HepG2 (cell line): ENCODE data around the gene FAM111B. TPM values are rescaled to one million over a fixed set of nuclear protein-coding genes. Genes with fewer than 3 reads are reported as not detected.

Source experiments
- ADNP ChIP-seq: sonication (generic); formaldehyde crosslinking; IDR thresholded peaks from 2 replicates; pipeline ENCODE4 v1.4.0; 2020; ENCODE audit warnings: missing genetic modification reagents
- CHCHD3 ChIP-seq: sonication (generic); formaldehyde crosslinking; IDR thresholded peaks from 2 replicates; pipeline ENCODE4 v1.8.0; 2022; ENCODE audit warnings: mild to moderate bottlenecking, missing genetic modification reagents, moderate library complexity
- ERF ChIP-seq: IDR thresholded peaks from 2 replicates; pipeline ENCODE4 v1.6.1; 2018; ENCODE audit warnings: missing biosample characterization, missing genetic modification reagents
- GTF2F1 ChIP-seq: fragments of 150-350 bp; IDR thresholded peaks from 2 replicates; pipeline ENCODE4 v1.6.1; 2014; ENCODE audit warnings: low read length
- MED13 ChIP-seq: sonication (generic); formaldehyde crosslinking; IDR thresholded peaks from 2 replicates; pipeline ENCODE4 v1.5.0; 2020; ENCODE audit warnings: missing genetic modification reagents
- MEIS2 ChIP-seq: sonication (generic); formaldehyde crosslinking; IDR thresholded peaks from 2 replicates; pipeline ENCODE4 v1.9.0; 2021; ENCODE audit warnings: mild to moderate bottlenecking, missing genetic modification reagents
- NR2C2 ChIP-seq: sonication (generic); formaldehyde crosslinking; IDR thresholded peaks from 2 replicates; pipeline ENCODE4 v1.4.0; 2020; ENCODE audit warnings: missing genetic modification reagents, mild to moderate bottlenecking, moderate library complexity, borderline replicate concordance
- PLRG1 ChIP-seq: fragments of 450-650 bp; conservative IDR thresholded peaks from 2 replicates; pipeline ENCODE4 v1.6.1; 2016
- PPARG ChIP-seq: conservative IDR thresholded peaks from 2 replicates; pipeline ENCODE4 v1.6.1; 2016; ENCODE audit warnings: missing biosample characterization, missing genetic modification reagents
- RARA ChIP-seq: IDR thresholded peaks from 2 replicates; pipeline ENCODE4 v1.6.1; 2016; ENCODE audit warnings: missing genetic modification reagents, missing compliant biosample characterization
- RFX5 ChIP-seq: IDR thresholded peaks from 2 replicates; pipeline ENCODE4 v1.6.1; 2011; ENCODE audit warnings: low read depth, low read length, improper control_type of control experiment
- SAFB2 ChIP-seq: sonication (generic); formaldehyde crosslinking; IDR thresholded peaks from 2 replicates; pipeline ENCODE4 v1.5.1; 2020; ENCODE audit warnings: missing genetic modification reagents, low read depth, mild to moderate bottlenecking, borderline replicate concordance
- SIN3B ChIP-seq: fragments of 150-350 bp; IDR thresholded peaks from 2 replicates; pipeline ENCODE4 v1.6.1; 2014; ENCODE audit warnings: low read length
- ZBTB3 ChIP-seq: sonication (generic); formaldehyde crosslinking; IDR thresholded peaks from 2 replicates; pipeline ENCODE4 v1.4.0; 2020; ENCODE audit warnings: low read depth, mild to moderate bottlenecking, moderate library complexity, missing genetic modification reagents, borderline replicate concordance
- ZNF20 ChIP-seq: sonication (generic); formaldehyde crosslinking; IDR thresholded peaks from 2 replicates; pipeline ENCODE4 v1.4.0; 2020; ENCODE audit warnings: mild to moderate bottlenecking, moderate library complexity, missing genetic modification reagents
- polyA plus RNA-seq, 8 experiments: library from polyadenylated mRNA; depleted of rRNA in 3 of 8; stranded (reverse) in 7 of 8; unstranded in 1 of 8; fragments of >200 nt; fragmentation: Illumina TruSeq in 4 of 8; extraction: Trizol in 4 of 8; gene quantifications; 2 replicates each; pipeline versions ENCODE4 v1.2.1 to v1.2.3, GENCODE V29; 2011 to 2016; ENCODE audit warnings: low read depth in 4 of 8, missing spikeins in 1 of 8, mixed read lengths in 1 of 8; ENCODE audit not compliant: insufficient read depth in 1 of 8
- total RNA-seq, 5 experiments: library from RNA; depleted of rRNA; stranded (reverse); fragments of >200 nt; fragmentation: Illumina TruSeq; extraction: Trizol; gene quantifications; 2 replicates each; pipeline ENCODE4 v1.2.3, GENCODE V29; 2016; ENCODE audit warnings: low read depth in 1 of 5
- TF ChIP-seq, protein P1 (sequence below): sonication (generic); formaldehyde crosslinking; IDR thresholded peaks from 2 replicates; pipeline ENCODE4 v1.9.0; 2021; ENCODE audit warnings: missing genetic modification reagents, borderline replicate concordance
- TF ChIP-seq, protein P2 (sequence below): IDR thresholded peaks from 2 replicates; pipeline ENCODE4 v1.6.1; 2016; ENCODE audit warnings: mild to moderate bottlenecking
- TF ChIP-seq, protein P3 (sequence below): sonication (generic); formaldehyde crosslinking; IDR thresholded peaks from 2 replicates; pipeline ENCODE4 v1.4.0; 2020; ENCODE audit warnings: missing genetic modification reagents
- TF ChIP-seq, protein P4 (sequence below), 2 experiments: fragments of 450-650 bp in 1 of 2; sonication (generic) in 1 of 2; formaldehyde crosslinking; IDR thresholded peaks; 2 replicates each; pipeline versions ENCODE4 v1.5.0 to v1.8.0; 2020 to 2022; ENCODE audit warnings: mild to moderate bottlenecking in 1 of 2, missing genetic modification reagents in 1 of 2
- TF ChIP-seq, protein P5 (sequence below): conservative IDR thresholded peaks from 2 replicates; pipeline ENCODE4 v1.6.1; 2018; ENCODE audit warnings: missing genetic modification reagents

The FAM111B gene
- total and polyA plus RNA-seq, 2 of the 13 experiments (the other 11 are each of a cell fraction or from before 2014, with no cell fraction given), result 1.6 to 28.2 TPM

DNA sequence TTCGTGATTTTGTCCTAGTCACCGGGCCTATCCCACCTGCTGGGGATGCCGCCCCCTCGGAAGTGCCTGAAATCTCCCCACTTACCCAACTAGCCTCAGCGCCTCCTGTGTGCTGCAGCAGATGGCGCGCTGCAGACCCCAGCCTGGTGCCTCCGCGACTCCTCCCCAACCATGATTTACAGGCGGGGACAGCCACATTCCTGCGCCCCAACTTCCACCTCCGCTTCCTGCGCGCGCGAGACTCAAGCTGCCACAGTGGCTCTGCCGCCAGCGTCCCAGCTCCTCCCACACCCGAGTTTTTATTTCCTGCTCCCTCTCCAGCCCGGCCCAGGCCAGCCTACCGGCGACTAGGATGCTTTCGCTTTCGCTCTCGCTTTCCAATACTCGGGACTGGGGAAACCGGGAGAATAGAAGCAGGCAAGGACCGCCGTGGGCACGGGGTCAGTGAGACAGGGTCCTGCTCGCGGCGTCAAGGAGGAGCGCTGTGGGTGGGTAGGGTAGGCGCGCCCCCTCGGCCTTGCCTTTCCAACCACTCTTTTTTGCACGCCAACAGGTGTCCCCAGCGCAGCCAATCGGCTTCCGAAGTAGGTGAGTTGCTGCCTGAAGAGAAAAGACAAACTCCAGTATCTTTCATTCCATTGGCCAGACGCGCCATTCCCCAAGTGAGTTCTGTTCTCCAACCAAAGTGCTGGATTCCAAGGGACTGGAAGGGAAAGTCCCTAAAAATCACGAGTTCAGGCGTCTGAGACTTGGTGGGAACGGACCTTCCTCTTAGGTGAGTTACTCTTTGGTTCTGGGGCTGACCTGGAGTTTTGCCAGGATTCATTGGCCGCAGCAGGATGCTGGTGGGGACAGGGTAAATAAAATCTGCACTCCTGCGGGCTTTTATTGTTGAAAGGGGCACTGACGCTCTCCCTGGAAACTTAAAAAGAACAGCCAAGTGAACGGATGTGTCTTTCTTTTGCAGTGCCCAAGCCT lies 35.8 kb downstream of the FAM111B start, which contains the start of gene FAM111A (continued):
- TF ChIP-seq RARA, result no peak
- no peak for TF ChIP-seq SAFB2 (CRISPR knock-in tag)
- TF ChIP-seq, protein P1, sequence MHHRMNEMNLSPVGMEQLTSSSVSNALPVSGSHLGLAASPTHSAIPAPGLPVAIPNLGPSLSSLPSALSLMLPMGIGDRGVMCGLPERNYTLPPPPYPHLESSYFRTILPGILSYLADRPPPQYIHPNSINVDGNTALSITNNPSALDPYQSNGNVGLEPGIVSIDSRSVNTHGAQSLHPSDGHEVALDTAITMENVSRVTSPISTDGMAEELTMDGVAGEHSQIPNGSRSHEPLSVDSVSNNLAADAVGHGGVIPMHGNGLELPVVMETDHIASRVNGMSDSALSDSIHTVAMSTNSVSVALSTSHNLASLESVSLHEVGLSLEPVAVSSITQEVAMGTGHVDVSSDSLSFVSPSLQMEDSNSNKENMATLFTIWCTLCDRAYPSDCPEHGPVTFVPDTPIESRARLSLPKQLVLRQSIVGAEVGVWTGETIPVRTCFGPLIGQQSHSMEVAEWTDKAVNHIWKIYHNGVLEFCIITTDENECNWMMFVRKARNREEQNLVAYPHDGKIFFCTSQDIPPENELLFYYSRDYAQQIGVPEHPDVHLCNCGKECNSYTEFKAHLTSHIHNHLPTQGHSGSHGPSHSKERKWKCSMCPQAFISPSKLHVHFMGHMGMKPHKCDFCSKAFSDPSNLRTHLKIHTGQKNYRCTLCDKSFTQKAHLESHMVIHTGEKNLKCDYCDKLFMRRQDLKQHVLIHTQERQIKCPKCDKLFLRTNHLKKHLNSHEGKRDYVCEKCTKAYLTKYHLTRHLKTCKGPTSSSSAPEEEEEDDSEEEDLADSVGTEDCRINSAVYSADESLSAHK (CRISPR knock-in tag), result no peak
- TF ChIP-seq, protein P2, sequence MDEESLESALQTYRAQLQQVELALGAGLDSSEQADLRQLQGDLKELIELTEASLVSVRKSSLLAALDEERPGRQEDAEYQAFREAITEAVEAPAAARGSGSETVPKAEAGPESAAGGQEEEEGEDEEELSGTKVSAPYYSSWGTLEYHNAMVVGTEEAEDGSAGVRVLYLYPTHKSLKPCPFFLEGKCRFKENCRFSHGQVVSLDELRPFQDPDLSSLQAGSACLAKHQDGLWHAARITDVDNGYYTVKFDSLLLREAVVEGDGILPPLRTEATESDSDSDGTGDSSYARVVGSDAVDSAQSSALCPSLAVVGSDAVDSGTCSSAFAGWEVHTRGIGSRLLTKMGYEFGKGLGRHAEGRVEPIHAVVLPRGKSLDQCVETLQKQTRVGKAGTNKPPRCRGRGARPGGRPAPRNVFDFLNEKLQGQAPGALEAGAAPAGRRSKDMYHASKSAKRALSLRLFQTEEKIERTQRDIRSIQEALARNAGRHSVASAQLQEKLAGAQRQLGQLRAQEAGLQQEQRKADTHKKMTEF, result peak; percentile 65
- TF ChIP-seq MED13, result no peak
- TF ChIP-seq GTF2F1, result no peak
- TF ChIP-seq, protein P3, sequence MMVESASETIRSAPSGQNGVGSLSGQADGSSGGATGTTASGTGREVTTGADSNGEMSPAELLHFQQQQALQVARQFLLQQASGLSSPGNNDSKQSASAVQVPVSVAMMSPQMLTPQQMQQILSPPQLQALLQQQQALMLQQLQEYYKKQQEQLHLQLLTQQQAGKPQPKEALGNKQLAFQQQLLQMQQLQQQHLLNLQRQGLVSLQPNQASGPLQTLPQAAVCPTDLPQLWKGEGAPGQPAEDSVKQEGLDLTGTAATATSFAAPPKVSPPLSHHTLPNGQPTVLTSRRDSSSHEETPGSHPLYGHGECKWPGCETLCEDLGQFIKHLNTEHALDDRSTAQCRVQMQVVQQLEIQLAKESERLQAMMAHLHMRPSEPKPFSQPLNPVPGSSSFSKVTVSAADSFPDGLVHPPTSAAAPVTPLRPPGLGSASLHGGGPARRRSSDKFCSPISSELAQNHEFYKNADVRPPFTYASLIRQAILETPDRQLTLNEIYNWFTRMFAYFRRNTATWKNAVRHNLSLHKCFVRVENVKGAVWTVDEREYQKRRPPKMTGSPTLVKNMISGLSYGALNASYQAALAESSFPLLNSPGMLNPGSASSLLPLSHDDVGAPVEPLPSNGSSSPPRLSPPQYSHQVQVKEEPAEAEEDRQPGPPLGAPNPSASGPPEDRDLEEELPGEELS, result peak; percentile 30; the same call in 1 of the 2 replicates
- no peak for TF ChIP-seq SIN3B
- 0 out of 2 replicates have a peak, but pooled peaks have one; percentile 14 for TF ChIP-seq PPARG (CRISPR knock-in tag)
- TF ChIP-seq ERF (CRISPR knock-in tag), result 0 out of 2 replicates have a peak, but pooled peaks have one; percentile 12
- no peak for TF ChIP-seq ADNP (CRISPR knock-in tag)
- TF ChIP-seq, protein P4, sequence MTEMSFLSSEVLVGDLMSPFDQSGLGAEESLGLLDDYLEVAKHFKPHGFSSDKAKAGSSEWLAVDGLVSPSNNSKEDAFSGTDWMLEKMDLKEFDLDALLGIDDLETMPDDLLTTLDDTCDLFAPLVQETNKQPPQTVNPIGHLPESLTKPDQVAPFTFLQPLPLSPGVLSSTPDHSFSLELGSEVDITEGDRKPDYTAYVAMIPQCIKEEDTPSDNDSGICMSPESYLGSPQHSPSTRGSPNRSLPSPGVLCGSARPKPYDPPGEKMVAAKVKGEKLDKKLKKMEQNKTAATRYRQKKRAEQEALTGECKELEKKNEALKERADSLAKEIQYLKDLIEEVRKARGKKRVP (CRISPR knock-in tag; IDR thresholded peaks at IDR 0.05), result 0 out of 4 replicates have a peak, but pooled peaks of 1 of the 2 experiments have one; percentile 24
- TF ChIP-seq PLRG1, result no peak
- TF ChIP-seq CHCHD3 (CRISPR knock-in tag), result no peak
- TF ChIP-seq, protein P5, sequence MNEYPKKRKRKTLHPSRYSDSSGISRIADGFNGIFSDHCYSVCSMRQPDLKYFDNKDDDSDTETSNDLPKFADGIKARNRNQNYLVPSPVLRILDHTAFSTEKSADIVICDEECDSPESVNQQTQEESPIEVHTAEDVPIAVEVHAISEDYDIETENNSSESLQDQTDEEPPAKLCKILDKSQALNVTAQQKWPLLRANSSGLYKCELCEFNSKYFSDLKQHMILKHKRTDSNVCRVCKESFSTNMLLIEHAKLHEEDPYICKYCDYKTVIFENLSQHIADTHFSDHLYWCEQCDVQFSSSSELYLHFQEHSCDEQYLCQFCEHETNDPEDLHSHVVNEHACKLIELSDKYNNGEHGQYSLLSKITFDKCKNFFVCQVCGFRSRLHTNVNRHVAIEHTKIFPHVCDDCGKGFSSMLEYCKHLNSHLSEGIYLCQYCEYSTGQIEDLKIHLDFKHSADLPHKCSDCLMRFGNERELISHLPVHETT (CRISPR knock-in tag), result no peak; the same call in 1 of the 2 replicates
- TF ChIP-seq ZBTB3 (CRISPR knock-in tag), result no peak
- TF ChIP-seq ZNF20 (CRISPR knock-in tag), result no peak
- TF ChIP-seq RFX5, result peak; percentile 91
- TF ChIP-seq NR2C2 (CRISPR knock-in tag), result peak; percentile 57; the same call in 1 of the 2 replicates
- TF ChIP-seq MEIS2, result no peak
